Trophoblast cell (in vitro differentiated cells and primary cell): ENCODE measurements around the gene CCL16.

ENCODE experiments used
- DNase-seq, 2 donors: peaks; one replicate each; pipeline ENCODE4 v3.0.0-alpha.2; 2016
- H2AFZ ChIP-seq: 2 replicates; pipeline ENCODE4 v1.6.1; 2013; ENCODE audit warnings: low read length, moderate library complexity, mild to moderate bottlenecking; ENCODE audit not compliant: insufficient read depth, poor library complexity
- H2AK5ac ChIP-seq: 2 replicates; pipeline ENCODE4 v1.6.1; 2013; ENCODE audit warnings: mild to moderate bottlenecking, low read length
- H2BK120ac ChIP-seq: 2 replicates; pipeline ENCODE4 v1.6.1; 2013; ENCODE audit warnings: low read length, mild to moderate bottlenecking, moderate library complexity; ENCODE audit not compliant: insufficient read depth, poor library complexity
- H2BK12ac ChIP-seq: 2 replicates; pipeline ENCODE4 v1.6.1; 2013; ENCODE audit warnings: mild to moderate bottlenecking, low read length, moderate library complexity
- H2BK5ac ChIP-seq: 2 replicates; pipeline ENCODE4 v1.6.1; 2013; ENCODE audit warnings: low read length, low read depth, moderate library complexity, mild to moderate bottlenecking; ENCODE audit not compliant: poor library complexity
- H3K14ac ChIP-seq: 2 replicates; pipeline ENCODE4 v1.6.1; 2013; ENCODE audit warnings: mild to moderate bottlenecking, low read length
- H3K18ac ChIP-seq: 2 replicates; pipeline ENCODE4 v1.6.1; 2013; ENCODE audit warnings: mild to moderate bottlenecking, low read length
- H3K23ac ChIP-seq: 2 replicates; pipeline ENCODE4 v1.6.1; 2013; ENCODE audit warnings: low read length
- H3K27ac ChIP-seq: 2 replicates; pipeline ENCODE4 v1.5.1; 2013; ENCODE audit warnings: low read depth, mild to moderate bottlenecking, inconsistent platforms, low read length, moderate library complexity
- H3K27me3 ChIP-seq: 2 replicates; pipeline ENCODE4 v1.6.1; 2013; ENCODE audit warnings: inconsistent platforms, mild to moderate bottlenecking, low read length, moderate library complexity; ENCODE audit not compliant: insufficient read depth
- H3K36me3 ChIP-seq, 2 experiments: 1 replicate in 1 of 2; 2 replicates in 1 of 2; pipeline ENCODE4 v1.6.1; 2013; ENCODE audit warnings: low read length in 2 of 2, mild to moderate bottlenecking in 2 of 2, moderate library complexity in 1 of 2; ENCODE audit not compliant: insufficient read depth in 2 of 2, control insufficient read depth in 1 of 2
- H3K4ac ChIP-seq: 2 replicates; pipeline ENCODE4 v1.6.1; 2013; ENCODE audit warnings: low read depth, mild to moderate bottlenecking, low read length, moderate library complexity
- H3K4me1 ChIP-seq, 2 experiments: 1 replicate in 1 of 2; 2 replicates in 1 of 2; pipeline ENCODE4 v1.6.1; 2013; ENCODE audit warnings: low read length in 2 of 2, mild to moderate bottlenecking in 2 of 2, moderate library complexity in 1 of 2; ENCODE audit not compliant: insufficient read depth in 2 of 2, control insufficient read depth in 1 of 2
- H3K4me2 ChIP-seq: 2 replicates; pipeline ENCODE4 v1.6.1; 2013; ENCODE audit warnings: inconsistent platforms, mild to moderate bottlenecking, low read length, moderate library complexity
- H3K4me3 ChIP-seq: 2 replicates; pipeline ENCODE4 v1.5.1; 2013; ENCODE audit warnings: mild to moderate bottlenecking, low read depth, low read length, inconsistent platforms
- H3K79me1 ChIP-seq: one replicate; pipeline ENCODE4 v1.6.1; 2013; ENCODE audit warnings: low read length
- H3K79me2 ChIP-seq: 2 replicates; pipeline ENCODE4 v1.6.1; 2013; ENCODE audit warnings: low read length, mild to moderate bottlenecking; ENCODE audit not compliant: control insufficient read depth, insufficient read depth, poor library complexity
- H3K9ac ChIP-seq: 2 replicates; pipeline ENCODE4 v1.6.1; 2013; ENCODE audit warnings: mild to moderate bottlenecking, low read length
- H3K9me3 ChIP-seq: 2 replicates; pipeline ENCODE4 v1.6.1; 2013; ENCODE audit warnings: low read depth, mild to moderate bottlenecking, control low read depth, inconsistent platforms, low read length; ENCODE audit not compliant: insufficient read depth
- H4K12ac ChIP-seq: 2 replicates; pipeline ENCODE4 v1.6.1; 2013; ENCODE audit warnings: low read depth, mild to moderate bottlenecking, low read length, moderate library complexity
- H4K8ac ChIP-seq: 2 replicates; pipeline ENCODE4 v1.6.1; 2013; ENCODE audit warnings: low read depth, mild to moderate bottlenecking, low read length, moderate library complexity
- H4K91ac ChIP-seq: one replicate; pipeline ENCODE4 v1.6.1; 2013; ENCODE audit warnings: low read depth, mild to moderate bottlenecking, low read length, moderate library complexity
- WGBS: extraction: QIAGEN DNeasy Blood & Tissue Kit; methylation state at CpG from one replicate; pipeline ENCODE4 v1.1.7; 2013; ENCODE audit warnings: missing lambda C conversion rate; ENCODE audit not compliant: insufficient read length, insufficient coverage; ENCODE audit errors: extremely low coverage; 5-methylcytosine and 5-hydroxymethylcytosine counted together

The CCL16 gene

DNA sequence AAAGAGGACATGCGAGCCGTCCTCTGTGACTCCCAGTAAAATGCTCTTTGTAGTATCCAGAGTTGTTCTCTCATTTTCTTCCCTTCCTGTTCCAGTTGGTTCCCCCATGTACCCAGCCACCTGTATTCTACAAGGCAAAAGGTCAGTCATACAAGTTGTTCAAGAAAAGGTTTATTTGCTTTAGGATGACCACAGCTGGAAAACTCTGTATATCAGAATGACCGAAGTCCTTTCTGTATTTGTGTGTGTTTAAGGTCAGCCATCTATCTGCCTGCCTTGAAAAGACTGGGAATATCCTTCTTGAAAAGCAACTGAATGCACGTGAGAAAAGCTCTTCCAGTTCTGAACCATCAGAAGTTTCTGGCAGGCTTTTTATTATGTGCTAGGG is 8.4 kb downstream of the CCL16 start:
- Histone ChIP-seq H3K79me1 (no peaks in the 10 kb centered on the region), H4K91ac (no peak overlapping the region), H3K23ac (no peak overlapping the region), H3K27ac (no peak overlapping the region), H3K9me3 (no peaks in the 10 kb centered on the region), H3K18ac (no peak overlapping the region), H2AFZ (no peak overlapping the region), H3K14ac (no peak overlapping the region), H4K12ac (no peak overlapping the region), H3K9ac (no peak overlapping the region), H3K4me2 (no peak overlapping the region), H2AK5ac (no peak overlapping the region), H4K8ac (no peak overlapping the region), H2BK120ac (no peak overlapping the region), H3K27me3 (no peaks in the 10 kb centered on the region), H3K4me1 (no peaks in the 10 kb centered on the region), H3K4ac (no peak overlapping the region), H2BK12ac (no peak overlapping the region), H3K36me3 (no peaks in the 10 kb centered on the region), H2BK5ac (no peak overlapping the region), H3K4me3 (no peak overlapping the region), H3K79me2 (no peaks in the 10 kb centered on the region)
- no peak for DNase-seq
- WGBS: no CpG with 5 or more reads among the region's 4 CpGs

DNA sequence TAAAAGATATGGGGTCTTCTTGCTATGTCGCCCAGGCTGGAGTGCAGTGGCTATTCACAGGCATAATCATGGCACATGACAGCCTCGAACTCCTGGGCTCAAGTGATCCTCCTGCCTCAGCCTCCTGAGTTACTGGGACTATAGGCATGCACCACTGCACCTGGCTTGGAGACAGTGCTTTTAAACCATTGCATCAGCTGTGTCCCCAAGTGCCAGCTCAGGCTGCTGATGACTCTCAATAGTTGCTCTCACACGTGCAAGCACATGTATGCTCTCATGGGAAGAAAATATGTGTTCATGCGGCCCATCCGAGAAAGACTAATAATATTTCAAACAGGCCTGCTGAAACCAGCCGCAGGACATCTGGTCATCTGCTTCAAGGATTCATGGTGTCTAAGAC is 8.8 kb downstream of the CCL16 start:
- no CpG with 5 or more reads among the region's 6 CpGs for whole genome bisulfite sequencing
- Histone ChIP-seq H2BK120ac (no peak overlapping the region), H4K8ac (no peak overlapping the region), H3K4me1 (no peaks in the 10 kb centered on the region), H3K27me3 (no peaks in the 10 kb centered on the region), H2AFZ (no peak overlapping the region), H3K4ac (no peak overlapping the region), H4K91ac (no peak overlapping the region), H3K9ac (no peak overlapping the region), H3K79me1 (no peaks in the 10 kb centered on the region), H3K23ac (no peak overlapping the region), H3K79me2 (no peaks in the 10 kb centered on the region), H3K36me3 (no peaks in the 10 kb centered on the region), H3K27ac (no peak overlapping the region), H3K4me3 (no peak overlapping the region), H2BK12ac (no peak overlapping the region), H3K14ac (no peak overlapping the region), H3K9me3 (no peaks in the 10 kb centered on the region), H3K18ac (no peak overlapping the region), H4K12ac (no peak overlapping the region), H2BK5ac (no peak overlapping the region), H2AK5ac (no peak overlapping the region), H3K4me2 (no peak overlapping the region)
- no peak for DNase-seq

DNA sequence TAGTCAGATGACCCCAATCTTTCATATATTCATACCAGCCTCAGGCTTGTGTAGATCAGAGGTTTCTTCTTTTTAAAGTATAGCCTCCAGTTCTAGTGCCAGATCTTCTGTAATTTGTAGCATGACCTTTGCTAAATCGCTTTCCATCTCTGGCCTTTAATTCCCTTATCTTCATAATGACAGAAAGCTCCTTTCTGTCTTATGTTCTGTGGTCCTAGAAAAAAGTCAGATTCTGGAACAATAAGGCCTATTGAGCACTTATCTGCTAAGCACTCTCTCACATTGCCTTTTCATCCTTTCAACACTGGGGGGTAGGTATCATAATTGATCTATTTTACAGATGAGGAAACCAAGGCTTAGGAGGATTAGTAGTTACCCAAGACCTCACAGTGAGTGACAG is 9.2 kb downstream of the CCL16 start:
- no peak overlapping the region for H2AFZ ChIP-seq
- WGBS: no CpG with 5 or more reads among the region's 1 CpG
- no peak overlapping the region for H4K12ac ChIP-seq
- no peak overlapping the region for H2AK5ac ChIP-seq
- H3K4me3 ChIP-seq: no peak overlapping the region
- H2BK120ac ChIP-seq: no peak overlapping the region
- no peak overlapping the region for H4K91ac ChIP-seq
- no peak overlapping the region for H3K9ac ChIP-seq
- H2BK12ac ChIP-seq: no peak overlapping the region
- no peak overlapping the region for H3K4ac ChIP-seq
- no peaks in the 10 kb centered on the region for H3K9me3 ChIP-seq
- no peak overlapping the region for H2BK5ac ChIP-seq
- no peak overlapping the region for H3K4me2 ChIP-seq
- H3K27me3 ChIP-seq: no peaks in the 10 kb centered on the region
- no peak overlapping the region for H4K8ac ChIP-seq
- H3K14ac ChIP-seq: no peak overlapping the region
- no peaks in the 10 kb centered on the region for H3K79me1 ChIP-seq
- no peak overlapping the region for H3K27ac ChIP-seq
- H3K4me1 ChIP-seq: no peaks in the 10 kb centered on the region
- DNase-seq: no peak
- H3K23ac ChIP-seq: no peak overlapping the region
- no peaks in the 10 kb centered on the region for H3K79me2 ChIP-seq
- no peak overlapping the region for H3K18ac ChIP-seq
- no peaks in the 10 kb centered on the region for H3K36me3 ChIP-seq

DNA sequence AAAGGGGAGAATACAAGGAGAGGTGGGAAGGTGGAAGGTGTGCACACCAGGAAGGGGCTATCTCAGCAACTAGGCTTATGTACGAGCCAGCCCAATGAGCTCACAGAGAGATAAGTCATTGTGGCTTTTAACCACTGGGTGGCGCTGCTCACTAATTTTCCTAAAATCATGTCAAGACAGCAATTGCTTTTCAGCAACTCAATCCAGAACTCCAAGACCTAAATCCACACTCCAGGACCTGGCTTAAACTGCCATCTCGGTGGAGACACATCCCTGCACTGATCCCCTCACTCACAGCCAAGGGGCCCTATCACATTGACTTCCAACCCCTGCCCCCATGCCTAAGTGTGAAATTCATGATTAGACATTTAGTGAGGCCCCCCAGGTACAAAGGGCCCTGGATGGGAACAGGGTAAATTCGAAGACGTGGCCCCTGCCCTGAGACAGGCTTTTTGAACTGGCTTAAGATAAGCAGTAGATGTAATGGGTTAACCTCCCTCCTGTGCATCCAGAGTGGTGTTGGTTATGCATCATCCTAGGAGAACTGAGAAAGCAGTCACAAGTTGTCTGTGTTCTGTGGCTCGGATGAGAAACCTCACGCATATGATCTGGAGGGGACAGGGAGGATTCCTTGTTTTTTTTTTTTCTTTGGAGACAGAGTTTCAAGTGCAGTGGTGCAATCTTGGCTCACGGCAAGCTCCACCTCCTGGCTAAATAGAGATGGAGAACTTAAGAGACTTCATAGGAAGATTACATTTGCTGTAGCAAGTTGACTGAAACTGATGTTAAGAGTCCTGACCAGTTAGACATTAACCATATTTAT is 11.5 kb downstream of the CCL16 start:
- H3K4me1 ChIP-seq: no peaks in the 10 kb centered on the region
- no peak overlapping the region for H2BK12ac ChIP-seq
- no peak overlapping the region for H4K12ac ChIP-seq
- H3K27me3 ChIP-seq: no peaks in the 10 kb centered on the region
- no peak overlapping the region for H3K18ac ChIP-seq
- H3K4me2 ChIP-seq: no peak overlapping the region
- DNase-seq: peak; percentile 70 to 94
- no peak overlapping the region for H2AK5ac ChIP-seq
- no peak overlapping the region for H3K4ac ChIP-seq
- no peaks in the 10 kb centered on the region for H3K79me2 ChIP-seq
- no peak overlapping the region for H3K27ac ChIP-seq
- no peak overlapping the region for H3K14ac ChIP-seq
- H3K79me1 ChIP-seq: no peaks in the 10 kb centered on the region
- H3K23ac ChIP-seq: no peak overlapping the region
- no peaks in the 10 kb centered on the region for H3K36me3 ChIP-seq
- H4K91ac ChIP-seq: no peak overlapping the region
- no peak overlapping the region for H4K8ac ChIP-seq
- no peak overlapping the region for H2BK120ac ChIP-seq
- no peak overlapping the region for H3K9ac ChIP-seq
- no peak overlapping the region for H2AFZ ChIP-seq
- no peak overlapping the region for H3K4me3 ChIP-seq
- H2BK5ac ChIP-seq: no peak overlapping the region
- H3K9me3 ChIP-seq: no peaks in the 10 kb centered on the region
- no CpG with 5 or more reads among the region's 8 CpGs for WGBS
